HepG2 (cell line): Measurements from ENCODE around the gene PYGL. TPM values are rescaled to one million over a fixed set of nuclear protein-coding genes. Genes with fewer than 3 reads are reported as not detected.

ENCODE experiments used
- FOXO1 ChIP-seq: sonication (generic); formaldehyde crosslinking; IDR thresholded peaks from 2 replicates; pipeline ENCODE4 v1.4.0; 2020; ENCODE audit warnings: missing genetic modification reagents
- GABPB1 ChIP-seq: IDR thresholded peaks from 2 replicates; pipeline ENCODE4 v1.6.1; 2016; ENCODE audit warnings: mild to moderate bottlenecking, missing genetic modification reagents, moderate library complexity, missing compliant biosample characterization
- HOXA7 ChIP-seq: sonication (generic); formaldehyde crosslinking; IDR thresholded peaks from 2 replicates; pipeline ENCODE4 v1.8.1; 2022; ENCODE audit warnings: mild to moderate bottlenecking, missing genetic modification reagents, moderate library complexity
- JARID2 ChIP-seq: sonication (generic); formaldehyde crosslinking; IDR thresholded peaks from 2 replicates; pipeline ENCODE4 v1.8.1; 2023; ENCODE audit warnings: missing genetic modification reagents, inconsistent platforms; ENCODE audit not compliant: insufficient replicate concordance
- KLF9 ChIP-seq: IDR thresholded peaks from 2 replicates; pipeline ENCODE4 v1.6.1; 2016; ENCODE audit warnings: low read depth
- MEIS1 ChIP-seq: sonication (generic); formaldehyde crosslinking; IDR thresholded peaks from 2 replicates; pipeline ENCODE4 v1.9.0; 2021; ENCODE audit warnings: mild to moderate bottlenecking, missing genetic modification reagents, moderate library complexity, borderline replicate concordance
- MXD4 ChIP-seq: IDR thresholded peaks from 2 replicates; pipeline ENCODE4 v1.6.1; 2016; ENCODE audit warnings: mild to moderate bottlenecking, missing biosample characterization, missing genetic modification reagents
- RFX5 ChIP-seq: IDR thresholded peaks from 2 replicates; pipeline ENCODE4 v1.6.1; 2011; ENCODE audit warnings: low read depth, low read length, improper control_type of control experiment
- TBP ChIP-seq: sonication (generic); formaldehyde crosslinking; IDR thresholded peaks from 2 replicates; pipeline ENCODE4 v1.5.0; 2020; ENCODE audit warnings: missing genetic modification reagents
- TEAD3 ChIP-seq: optimal IDR thresholded peaks from 2 replicates; pipeline ENCODE3; 2016; ENCODE audit warnings: borderline replicate concordance
- ZFP82 ChIP-seq: sonication (generic); formaldehyde crosslinking; IDR thresholded peaks from 2 replicates; pipeline ENCODE4 v1.5.1; 2020; ENCODE audit warnings: mild to moderate bottlenecking, missing genetic modification reagents, borderline replicate concordance
- ZNF251 ChIP-seq: sonication (generic); formaldehyde crosslinking; IDR thresholded peaks from 2 replicates; pipeline ENCODE4 v1.9.0; 2021; ENCODE audit warnings: mild to moderate bottlenecking, missing genetic modification reagents
- ZNF264 ChIP-seq: sonication (generic); formaldehyde crosslinking; IDR thresholded peaks from 2 replicates; pipeline ENCODE4 v1.4.0; 2020; ENCODE audit warnings: missing genetic modification reagents
- ZNF75D ChIP-seq: sonication (generic); formaldehyde crosslinking; IDR thresholded peaks from 2 replicates; pipeline ENCODE4 v1.8.1; 2023; ENCODE audit warnings: missing genetic modification reagents, mild to moderate bottlenecking, borderline replicate concordance
- ZNF891 ChIP-seq: sonication (generic); formaldehyde crosslinking; IDR thresholded peaks from 2 replicates; pipeline ENCODE4 v1.5.0; 2020; ENCODE audit warnings: mild to moderate bottlenecking, missing genetic modification reagents
- polyA plus RNA-seq, 8 experiments: library from polyadenylated mRNA; depleted of rRNA in 3 of 8; stranded (reverse) in 7 of 8; unstranded in 1 of 8; fragments of >200 nt; fragmentation: Illumina TruSeq in 4 of 8; extraction: Trizol in 4 of 8; gene quantifications; 2 replicates each; pipeline versions ENCODE4 v1.2.1 to v1.2.3, GENCODE V29; 2011 to 2016; ENCODE audit warnings: low read depth in 4 of 8, missing spikeins in 1 of 8, mixed read lengths in 1 of 8; ENCODE audit not compliant: insufficient read depth in 1 of 8
- total RNA-seq, 5 experiments: library from RNA; depleted of rRNA; stranded (reverse); fragments of >200 nt; fragmentation: Illumina TruSeq; extraction: Trizol; gene quantifications; 2 replicates each; pipeline ENCODE4 v1.2.3, GENCODE V29; 2016; ENCODE audit warnings: low read depth in 1 of 5
- TF ChIP-seq, protein P1 (sequence below): IDR thresholded peaks from 2 replicates; pipeline ENCODE4 v1.6.1; 2016; ENCODE audit warnings: low read depth
- TF ChIP-seq, protein P2 (sequence below): sonication (generic); formaldehyde crosslinking; IDR thresholded peaks from 2 replicates; pipeline ENCODE4 v1.8.0; 2022; ENCODE audit warnings: mild to moderate bottlenecking, missing genetic modification reagents, moderate library complexity
- TF ChIP-seq, protein P3 (sequence below): sonication (generic); formaldehyde crosslinking; IDR thresholded peaks from 2 replicates; pipeline ENCODE4 v1.4.0; 2020; ENCODE audit warnings: missing genetic modification reagents
- TF ChIP-seq, protein P4 (sequence below): sonication (generic); formaldehyde crosslinking; IDR thresholded peaks from 2 replicates; pipeline ENCODE4 v1.4.0; 2020; ENCODE audit warnings: missing genetic modification reagents, borderline replicate concordance
- TF ChIP-seq, protein P5 (sequence below): sonication (generic); formaldehyde crosslinking; IDR thresholded peaks from 2 replicates; pipeline ENCODE4 v1.5.1; 2020; ENCODE audit warnings: missing genetic modification reagents, mild to moderate bottlenecking, borderline replicate concordance

PYGL gene
- total and polyA plus RNA-seq, 2 of the 13 experiments (the other 11 are each of a cell fraction or from before 2014, with no cell fraction given) = 98.4 to 110 TPM

DNA sequence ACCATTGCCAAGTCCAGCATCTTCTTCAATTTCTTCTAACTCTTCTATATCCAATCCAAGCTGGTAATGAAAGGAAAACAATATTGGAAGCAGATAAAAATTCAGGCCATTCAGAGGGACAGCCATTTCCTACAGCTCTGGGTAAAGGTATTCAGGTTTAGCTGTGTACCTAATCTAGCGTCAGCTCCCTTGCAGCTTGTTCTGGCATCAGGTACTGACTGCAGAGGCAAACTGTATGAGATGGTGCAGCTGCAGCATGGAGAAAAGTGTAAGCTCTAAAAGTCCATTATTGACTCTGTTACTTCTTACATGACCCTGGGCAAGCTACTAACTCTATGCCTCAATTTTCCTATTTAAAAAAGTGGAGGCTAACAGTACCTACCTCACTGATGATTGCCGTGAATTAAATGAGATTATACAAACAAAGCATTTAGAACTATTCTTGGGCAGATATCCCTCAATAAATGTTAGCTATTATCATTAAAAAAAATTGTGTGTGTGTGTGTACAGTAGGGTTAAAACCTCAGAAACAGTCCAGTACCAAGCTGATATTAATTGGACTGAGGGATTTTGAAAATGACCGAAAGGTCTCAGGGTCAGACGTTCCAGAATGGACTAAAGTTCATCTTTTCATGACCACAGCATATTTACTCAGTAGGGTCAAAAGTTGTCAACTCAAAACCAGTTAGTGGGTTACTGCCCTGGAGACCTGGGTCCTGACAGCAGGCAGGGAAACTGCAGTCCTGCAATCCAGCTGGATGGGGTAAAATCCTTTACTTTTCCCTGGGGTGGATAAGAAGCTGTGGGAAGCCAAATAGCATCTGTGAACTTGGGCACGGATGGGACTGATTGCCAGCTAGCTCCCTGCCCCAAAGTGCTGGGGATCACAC is 8.9 kb downstream of the PYGL start (continued):
- TF ChIP-seq ZFP82 (no peak), MXD4 (CRISPR knock-in tag) (no peak; the same call in 1 of the 2 replicates), TBP (no peak), ZNF891 (CRISPR knock-in tag) (no peak), ZNF251 (CRISPR knock-in tag) (no peak), TEAD3 (CRISPR knock-in tag) (peak; percentile 68), HOXA7 (CRISPR knock-in tag) (no peak), ZNF264 (CRISPR knock-in tag) (peak; percentile 91), JARID2 (CRISPR knock-in tag) (no peak), FOXO1 (CRISPR knock-in tag) (peak; percentile 76; the same call in 1 of the 2 replicates), GABPB1 (CRISPR knock-in tag) (no peak), KLF9 (CRISPR knock-in tag) (no peak), RFX5 (0 out of 2 replicates have a peak, but pooled peaks have one; percentile 24), MEIS1 (peak; percentile 91; the same call in 1 of the 2 replicates), ZNF75D (CRISPR knock-in tag) (no peak)
- TF ChIP-seq, protein P1, sequence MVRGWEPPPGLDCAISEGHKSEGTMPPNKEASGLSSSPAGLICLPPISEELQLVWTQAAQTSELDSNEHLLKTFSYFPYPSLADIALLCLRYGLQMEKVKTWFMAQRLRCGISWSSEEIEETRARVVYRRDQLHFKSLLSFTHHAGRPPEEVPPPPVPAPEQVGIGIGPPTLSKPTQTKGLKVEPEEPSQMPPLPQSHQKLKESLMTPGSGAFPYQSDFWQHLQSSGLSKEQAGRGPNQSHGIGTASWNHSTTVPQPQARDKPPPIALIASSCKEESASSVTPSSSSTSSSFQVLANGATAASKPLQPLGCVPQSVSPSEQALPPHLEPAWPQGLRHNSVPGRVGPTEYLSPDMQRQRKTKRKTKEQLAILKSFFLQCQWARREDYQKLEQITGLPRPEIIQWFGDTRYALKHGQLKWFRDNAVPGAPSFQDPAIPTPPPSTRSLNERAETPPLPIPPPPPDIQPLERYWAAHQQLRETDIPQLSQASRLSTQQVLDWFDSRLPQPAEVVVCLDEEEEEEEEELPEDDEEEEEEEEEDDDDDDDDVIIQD (CRISPR knock-in tag) = peak; percentile 92
- TF ChIP-seq, protein P2, sequence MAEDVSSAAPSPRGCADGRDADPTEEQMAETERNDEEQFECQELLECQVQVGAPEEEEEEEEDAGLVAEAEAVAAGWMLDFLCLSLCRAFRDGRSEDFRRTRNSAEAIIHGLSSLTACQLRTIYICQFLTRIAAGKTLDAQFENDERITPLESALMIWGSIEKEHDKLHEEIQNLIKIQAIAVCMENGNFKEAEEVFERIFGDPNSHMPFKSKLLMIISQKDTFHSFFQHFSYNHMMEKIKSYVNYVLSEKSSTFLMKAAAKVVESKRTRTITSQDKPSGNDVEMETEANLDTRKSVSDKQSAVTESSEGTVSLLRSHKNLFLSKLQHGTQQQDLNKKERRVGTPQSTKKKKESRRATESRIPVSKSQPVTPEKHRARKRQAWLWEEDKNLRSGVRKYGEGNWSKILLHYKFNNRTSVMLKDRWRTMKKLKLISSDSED (CRISPR knock-in tag) = no peak
- TF ChIP-seq, protein P3, sequence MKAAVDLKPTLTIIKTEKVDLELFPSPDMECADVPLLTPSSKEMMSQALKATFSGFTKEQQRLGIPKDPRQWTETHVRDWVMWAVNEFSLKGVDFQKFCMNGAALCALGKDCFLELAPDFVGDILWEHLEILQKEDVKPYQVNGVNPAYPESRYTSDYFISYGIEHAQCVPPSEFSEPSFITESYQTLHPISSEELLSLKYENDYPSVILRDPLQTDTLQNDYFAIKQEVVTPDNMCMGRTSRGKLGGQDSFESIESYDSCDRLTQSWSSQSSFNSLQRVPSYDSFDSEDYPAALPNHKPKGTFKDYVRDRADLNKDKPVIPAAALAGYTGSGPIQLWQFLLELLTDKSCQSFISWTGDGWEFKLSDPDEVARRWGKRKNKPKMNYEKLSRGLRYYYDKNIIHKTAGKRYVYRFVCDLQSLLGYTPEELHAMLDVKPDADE (CRISPR knock-in tag) = no peak
- TF ChIP-seq, protein P4, sequence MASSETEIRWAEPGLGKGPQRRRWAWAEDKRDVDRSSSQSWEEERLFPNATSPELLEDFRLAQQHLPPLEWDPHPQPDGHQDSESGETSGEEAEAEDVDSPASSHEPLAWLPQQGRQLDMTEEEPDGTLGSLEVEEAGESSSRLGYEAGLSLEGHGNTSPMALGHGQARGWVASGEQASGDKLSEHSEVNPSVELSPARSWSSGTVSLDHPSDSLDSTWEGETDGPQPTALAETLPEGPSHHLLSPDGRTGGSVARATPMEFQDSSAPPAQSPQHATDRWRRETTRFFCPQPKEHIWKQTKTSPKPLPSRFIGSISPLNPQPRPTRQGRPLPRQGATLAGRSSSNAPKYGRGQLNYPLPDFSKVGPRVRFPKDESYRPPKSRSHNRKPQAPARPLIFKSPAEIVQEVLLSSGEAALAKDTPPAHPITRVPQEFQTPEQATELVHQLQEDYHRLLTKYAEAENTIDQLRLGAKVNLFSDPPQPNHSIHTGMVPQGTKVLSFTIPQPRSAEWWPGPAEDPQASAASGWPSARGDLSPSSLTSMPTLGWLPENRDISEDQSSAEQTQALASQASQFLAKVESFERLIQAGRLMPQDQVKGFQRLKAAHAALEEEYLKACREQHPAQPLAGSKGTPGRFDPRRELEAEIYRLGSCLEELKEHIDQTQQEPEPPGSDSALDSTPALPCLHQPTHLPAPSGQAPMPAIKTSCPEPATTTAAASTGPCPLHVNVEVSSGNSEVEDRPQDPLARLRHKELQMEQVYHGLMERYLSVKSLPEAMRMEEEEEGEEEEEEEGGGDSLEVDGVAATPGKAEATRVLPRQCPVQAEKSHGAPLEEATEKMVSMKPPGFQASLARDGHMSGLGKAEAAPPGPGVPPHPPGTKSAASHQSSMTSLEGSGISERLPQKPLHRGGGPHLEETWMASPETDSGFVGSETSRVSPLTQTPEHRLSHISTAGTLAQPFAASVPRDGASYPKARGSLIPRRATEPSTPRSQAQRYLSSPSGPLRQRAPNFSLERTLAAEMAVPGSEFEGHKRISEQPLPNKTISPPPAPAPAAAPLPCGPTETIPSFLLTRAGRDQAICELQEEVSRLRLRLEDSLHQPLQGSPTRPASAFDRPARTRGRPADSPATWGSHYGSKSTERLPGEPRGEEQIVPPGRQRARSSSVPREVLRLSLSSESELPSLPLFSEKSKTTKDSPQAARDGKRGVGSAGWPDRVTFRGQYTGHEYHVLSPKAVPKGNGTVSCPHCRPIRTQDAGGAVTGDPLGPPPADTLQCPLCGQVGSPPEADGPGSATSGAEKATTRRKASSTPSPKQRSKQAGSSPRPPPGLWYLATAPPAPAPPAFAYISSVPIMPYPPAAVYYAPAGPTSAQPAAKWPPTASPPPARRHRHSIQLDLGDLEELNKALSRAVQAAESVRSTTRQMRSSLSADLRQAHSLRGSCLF (CRISPR knock-in tag) = no peak
- TF ChIP-seq, protein P5, sequence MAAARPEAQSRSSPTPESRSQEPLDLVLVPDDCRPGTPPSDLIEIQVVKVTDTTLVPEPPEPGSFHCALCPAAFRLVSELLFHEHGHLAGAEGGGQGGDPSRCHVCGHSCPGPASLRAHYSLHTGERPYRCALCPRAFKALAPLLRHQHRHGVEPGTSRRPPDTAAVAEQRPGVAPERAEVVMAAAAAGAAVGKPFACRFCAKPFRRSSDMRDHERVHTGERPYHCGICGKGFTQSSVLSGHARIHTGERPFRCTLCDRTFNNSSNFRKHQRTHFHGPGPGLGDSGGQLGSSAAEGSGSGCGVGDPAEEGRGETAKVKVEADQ (CRISPR knock-in tag) = no peak
